CD14-positive monocyte (primary cell): ENCODE measurements around the gene ELMOD1. TPM values are rescaled to one million over a fixed set of nuclear protein-coding genes. Genes with fewer than 3 reads are reported as not detected.

Experiments used
- DNase-seq, 3 donors: peaks; one replicate each; pipeline ENCODE4 v3.0.0-alpha.2; 2011 to 2022
- H2AFZ ChIP-seq: 2 replicates; pipeline ENCODE4 v1.6.0; 2012; ENCODE audit warnings: mild to moderate bottlenecking, low read depth, low read length, inconsistent platforms; ENCODE audit not compliant: insufficient read depth, poor library complexity, severe bottlenecking
- H3K27ac ChIP-seq, 2 donors: 1 replicate in 1 of 2; 2 replicates in 1 of 2; pipeline ENCODE4 v1.5.1; 2012 to 2013; ENCODE audit warnings: low read length in 2 of 2, control low read depth in 1 of 2, inconsistent platforms in 1 of 2, low read depth in 1 of 2, mild to moderate bottlenecking in 1 of 2
- H3K27me3 ChIP-seq, 2 donors: one replicate each; pipeline versions ENCODE4 v1.6.0 to v1.6.1; 2011 to 2013; ENCODE audit warnings: low read length in 2 of 2; ENCODE audit not compliant: control insufficient read depth in 2 of 2, insufficient read depth in 2 of 2
- H3K36me3 ChIP-seq, 2 donors: replicated peaks in 1 of 2; 1 replicate in 1 of 2; 2 replicates in 1 of 2; pipeline versions ENCODE4 v1.5.1 to v1.6.1; 2012 to 2013; ENCODE audit warnings: low read length in 2 of 2, control low read depth in 1 of 2, inconsistent platforms in 1 of 2, mild to moderate bottlenecking in 1 of 2; ENCODE audit not compliant: insufficient read depth in 2 of 2, control insufficient read depth in 1 of 2
- H3K4me1 ChIP-seq, 2 donors: 1 replicate in 1 of 2; 2 replicates in 1 of 2; pipeline versions ENCODE4 v1.5.1 to v1.6.1; 2012 to 2013; ENCODE audit warnings: low read length in 2 of 2, control low read depth in 1 of 2, inconsistent platforms in 1 of 2, mild to moderate bottlenecking in 1 of 2, moderate library complexity in 1 of 2; ENCODE audit not compliant: insufficient read depth in 2 of 2, control insufficient read depth in 1 of 2
- H3K4me2 ChIP-seq: replicated peaks from 2 replicates; pipeline ENCODE3; 2012; ENCODE audit warnings: low read length, moderate library complexity, mild to moderate bottlenecking; ENCODE audit not compliant: poor library complexity, severe bottlenecking; ENCODE audit errors: extremely low read depth
- H3K4me3 ChIP-seq, 3 experiments: fragments of 200-600 bp in 1 of 3; sonication (generic) in 1 of 3; replicated peaks in 1 of 3; 1 replicate in 2 of 3; 2 replicates in 1 of 3; pipeline ENCODE4 v1.5.1; 2011 to 2013; ENCODE audit warnings: low read length in 3 of 3, mild to moderate bottlenecking in 3 of 3, control low read depth in 2 of 3, low read depth in 2 of 3, inconsistent platforms in 1 of 3, moderate library complexity in 1 of 3
- H3K79me2 ChIP-seq: 2 replicates; pipeline ENCODE4 v1.6.0; 2012; ENCODE audit warnings: mild to moderate bottlenecking, control low read depth, inconsistent platforms, low read length, moderate library complexity; ENCODE audit not compliant: insufficient read depth
- H3K9ac ChIP-seq: 2 replicates; pipeline ENCODE4 v1.6.0; 2017; ENCODE audit warnings: low read length, mild to moderate bottlenecking; ENCODE audit not compliant: insufficient read depth, poor library complexity, severe bottlenecking
- H3K9me3 ChIP-seq, 2 donors: replicated peaks in 1 of 2; 1 replicate in 1 of 2; 2 replicates in 1 of 2; pipeline versions ENCODE4 v1.5.1 to v1.6.1; 2012 to 2013; ENCODE audit warnings: low read length in 2 of 2, control low read depth in 1 of 2; ENCODE audit not compliant: control insufficient read depth in 1 of 2, insufficient read depth in 1 of 2
- H4K20me1 ChIP-seq: 2 replicates; pipeline ENCODE4 v1.6.0; 2012; ENCODE audit warnings: mild to moderate bottlenecking, low read length, control low read depth, moderate library complexity; ENCODE audit not compliant: insufficient read depth
- H3K27ac Mint-ChIP-seq, 7 donors: one replicate each; pipeline ENCODE4 v1.8.0; 2020; ENCODE audit warnings: mild to moderate bottlenecking in 7 of 7, mixed read lengths in 7 of 7, moderate library complexity in 6 of 7, inconsistent platforms in 2 of 7
- H3K27me3 Mint-ChIP-seq, 3 donors: one replicate each; pipeline ENCODE4 v1.8.0; 2021 to 2022; ENCODE audit warnings: low read depth in 3 of 3, mild to moderate bottlenecking in 3 of 3, mixed read lengths in 3 of 3, moderate library complexity in 3 of 3, inconsistent platforms in 1 of 3
- H3K36me3 Mint-ChIP-seq, 2 donors: one replicate each; pipeline ENCODE4 v1.8.0; 2020; ENCODE audit warnings: mixed read lengths in 2 of 2, inconsistent platforms in 1 of 2, mild to moderate bottlenecking in 1 of 2
- H3K4me1 Mint-ChIP-seq: one replicate; pipeline ENCODE4 v1.8.0; 2020; ENCODE audit warnings: mild to moderate bottlenecking, mixed read lengths
- H3K4me3 Mint-ChIP-seq, 2 donors: one replicate each; pipeline ENCODE4 v1.8.0; 2020; ENCODE audit warnings: mild to moderate bottlenecking in 2 of 2, mixed read lengths in 2 of 2, moderate library complexity in 1 of 2
- H3K9me3 Mint-ChIP-seq, 7 donors: one replicate each; pipeline ENCODE4 v1.8.0; 2020 to 2022; ENCODE audit warnings: mixed read lengths in 7 of 7, mild to moderate bottlenecking in 6 of 7, moderate library complexity in 6 of 7, inconsistent platforms in 2 of 7
- CTCF ChIP-seq: fragments of 200-600 bp; IDR thresholded peaks from one replicate; pipeline ENCODE4 v1.8.0; 2022; ENCODE audit warnings: antibody characterized with exemption, mild to moderate bottlenecking
- WGBS: methylation state at CpG from one replicate; pipeline ENCODE4 v1.1.5; 2013; ENCODE audit warnings: missing lambda C conversion rate; ENCODE audit not compliant: insufficient coverage; 5-methylcytosine and 5-hydroxymethylcytosine counted together
- intact Hi-C, 2 donors: fragments of 100-400 bp; cut with micrococcal nuclease; formaldehyde crosslinking; loops; one replicate each; pipeline versions ENCODE4 v1.15.0 to v1.15.1; 2023
- polyA plus RNA-seq, 3 donors: library from polyadenylated mRNA; depleted of rRNA in 1 of 3; unstranded in 2 of 3; stranded (reverse) in 1 of 3; fragments of 300-500 nt in 2 of 3; fragments of >200 nt in 1 of 3; fragmentation: Illumina TruSeq in 2 of 3; gene quantifications; 1 replicate in 2 of 3; 2 replicates in 1 of 3; pipeline ENCODE4 v1.2.3, GENCODE V29; 2012 to 2021

ELMOD1 gene
- polyA plus RNA-seq, 3 donors = not detected

- no peak overlapping the region for H3K4me3 Mint-ChIP-seq
- Histone ChIP-seq H2AFZ (no peak overlapping the region), H3K79me2 (no peaks in the 10 kb centered on the region), H3K4me3 (no peak overlapping the region), H3K27me3 (peaks cover 3 to 6% of the 10 kb centered on the region in 2 donors), H3K9ac (no peak overlapping the region), H3K4me1 (no peaks in the 10 kb centered on the region), H3K4me2 (no peak overlapping the region), H3K36me3 (no peaks in the 10 kb centered on the region), H4K20me1 (no peaks in the 10 kb centered on the region), H3K27ac (no peak overlapping the region), H3K9me3 (no peaks in the 10 kb centered on the region)
- 100% methylated on average over 10 of the region's 15 CpGs for WGBS
- no peak for TF ChIP-seq CTCF
- no peak for DNase-seq
- peaks cover 7 to 18% (median 18%) of the 10 kb centered on the region in 3 donors for H3K27me3 Mint-ChIP-seq
- no peaks in the 10 kb centered on the region for H3K4me1 Mint-ChIP-seq
- H3K9me3 Mint-ChIP-seq = peaks cover 0 to 2% (median 0%) of the 10 kb centered on the region in 7 donors
- no peaks in the 10 kb centered on the region for H3K36me3 Mint-ChIP-seq
- H3K27ac Mint-ChIP-seq = peak overlapping the region in 1 of 7 donors; percentile 53
- intact Hi-C loops = no loop called here
Measured at GRCh38 chr11:107699371-107700285, 108.7 kb downstream of the ELMOD1 start.

- Histone ChIP-seq H3K79me2 (no peaks in the 10 kb centered on the region), H3K4me3 (no peak overlapping the region), H4K20me1 (no peaks in the 10 kb centered on the region), H3K4me1 (no peaks in the 10 kb centered on the region), H3K27me3 (peaks cover 2% of the 10 kb centered on the region in 2 donors), H3K36me3 (no peaks in the 10 kb centered on the region), H3K4me2 (no peak overlapping the region), H3K9ac (no peak overlapping the region), H2AFZ (no peak overlapping the region), H3K9me3 (no peaks in the 10 kb centered on the region), H3K27ac (no peak overlapping the region)
- intact Hi-C loops = no loop called here
- no peaks in the 10 kb centered on the region for H3K36me3 Mint-ChIP-seq
- H3K27me3 Mint-ChIP-seq = peaks cover 4 to 15% (median 11%) of the 10 kb centered on the region in 3 donors
- no peak overlapping the region for H3K4me3 Mint-ChIP-seq
- H3K27ac Mint-ChIP-seq = no peak overlapping the region
- 86% methylated on average over 6 of the region's 7 CpGs for WGBS
- TF ChIP-seq CTCF = no peak
- H3K9me3 Mint-ChIP-seq = peaks cover 0 to 2% (median 0%) of the 10 kb centered on the region in 7 donors
- no peak for DNase-seq
- H3K4me1 Mint-ChIP-seq = no peaks in the 10 kb centered on the region
Measured at GRCh38 chr11:107702109-107702660, 111.2 kb downstream of the ELMOD1 start.
